HG03457 (cell line): ENCODE results near the gene LZTFL1.
"Not testable (repeated sequence)": the region's sequence is repeated elsewhere in the genome, so short reads cannot be mapped to it uniquely, and the experiment has no call there.

ENCODE experiments used
- ATAC-seq: cut with Tn5 transposase; IDR thresholded peaks from one replicate; pipeline ENCODE4 v1.9.1; 2021; ENCODE audit warnings: moderate number of reproducible peaks; ENCODE audit not compliant: unreplicated experiment

The LZTFL1 gene

DNA sequence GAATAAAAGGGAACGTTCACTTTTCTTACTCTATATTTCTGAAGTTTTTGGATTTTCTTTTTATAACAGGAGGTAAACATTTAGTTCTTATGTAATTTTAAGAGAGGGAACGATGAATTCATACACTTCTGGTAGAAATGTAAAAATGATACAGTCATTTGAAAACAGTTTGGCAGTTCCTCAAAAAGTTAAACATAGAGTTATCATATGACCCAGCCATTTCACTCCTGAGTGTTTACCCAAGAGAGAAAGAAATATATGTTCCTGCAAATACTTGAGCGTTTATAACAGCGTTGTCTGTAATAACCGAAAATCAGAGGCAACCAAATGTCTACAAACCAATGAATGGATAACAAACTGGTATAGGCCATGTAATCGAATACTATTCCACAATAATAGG lies 23.6 kb upstream of the LZTFL1 start:
- ATAC-seq: no peak

DNA sequence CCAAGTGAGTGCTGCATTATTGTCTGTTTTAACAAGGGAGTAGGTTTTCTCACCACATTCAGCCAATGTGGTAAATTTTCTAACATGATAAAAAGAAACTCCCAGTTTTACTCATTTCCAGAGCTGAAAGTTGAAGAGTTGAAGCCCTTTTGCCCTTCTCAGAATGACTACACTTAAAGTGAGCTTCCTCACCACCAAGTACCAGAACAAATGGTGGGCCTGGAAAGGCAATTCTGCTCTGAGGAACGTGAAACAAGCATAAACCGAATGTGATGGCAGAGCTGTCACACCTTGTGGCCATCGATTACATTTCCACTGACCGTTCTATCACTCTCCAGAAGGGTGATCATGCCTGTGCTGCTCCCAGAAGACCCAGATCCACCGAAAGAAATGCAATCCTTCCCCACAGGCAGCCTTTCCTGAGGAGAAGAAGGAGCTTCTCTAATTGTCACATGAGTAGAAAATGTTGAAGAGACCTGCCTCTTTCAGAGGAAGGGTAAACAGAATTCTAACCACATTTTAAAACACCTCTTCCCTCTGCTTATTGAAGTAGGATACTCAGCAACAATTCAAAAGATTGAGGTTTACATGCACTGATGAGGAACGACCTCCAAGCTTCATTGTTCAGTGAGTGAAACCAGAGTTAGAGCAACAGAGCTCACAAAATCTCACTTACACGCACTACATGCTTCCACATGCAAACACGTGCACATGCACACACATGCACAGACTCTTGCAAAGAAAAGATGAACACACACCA lies 23.0 kb upstream of the LZTFL1 start:
- no peak for ATAC-seq

DNA sequence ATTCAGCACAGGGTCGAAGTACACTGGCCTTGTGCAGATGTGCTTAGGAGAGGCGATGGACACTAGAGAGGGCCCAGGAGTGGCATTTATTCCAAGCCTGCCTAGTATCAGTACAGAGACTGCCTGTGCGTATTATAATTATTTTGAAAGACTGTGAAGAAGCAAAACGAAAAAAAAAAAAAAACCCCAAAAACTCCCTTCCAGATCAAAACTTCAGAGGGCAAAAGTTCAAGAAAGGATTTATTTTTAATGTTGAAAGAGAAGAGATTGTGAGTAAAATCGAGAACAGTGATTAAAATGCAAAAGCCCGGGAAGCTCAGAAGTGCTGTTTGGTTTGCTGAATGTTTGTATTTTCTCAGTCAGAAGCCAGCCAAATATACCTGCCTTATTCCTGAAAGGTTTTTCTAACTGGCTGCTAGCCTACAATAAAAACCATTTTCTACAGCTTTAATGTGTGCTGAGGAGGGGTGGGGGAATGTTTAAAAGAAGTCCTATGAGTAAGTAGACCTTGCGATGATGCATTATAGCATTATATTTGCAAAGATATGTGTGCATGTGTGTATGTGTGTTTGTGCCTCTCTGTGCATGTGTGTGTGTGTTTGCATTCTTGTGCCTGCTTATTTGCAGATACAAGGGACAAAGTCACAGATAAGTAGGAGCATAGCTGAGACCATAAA lies 19.3 kb upstream of the LZTFL1 start:
- ATAC-seq: no peak

DNA sequence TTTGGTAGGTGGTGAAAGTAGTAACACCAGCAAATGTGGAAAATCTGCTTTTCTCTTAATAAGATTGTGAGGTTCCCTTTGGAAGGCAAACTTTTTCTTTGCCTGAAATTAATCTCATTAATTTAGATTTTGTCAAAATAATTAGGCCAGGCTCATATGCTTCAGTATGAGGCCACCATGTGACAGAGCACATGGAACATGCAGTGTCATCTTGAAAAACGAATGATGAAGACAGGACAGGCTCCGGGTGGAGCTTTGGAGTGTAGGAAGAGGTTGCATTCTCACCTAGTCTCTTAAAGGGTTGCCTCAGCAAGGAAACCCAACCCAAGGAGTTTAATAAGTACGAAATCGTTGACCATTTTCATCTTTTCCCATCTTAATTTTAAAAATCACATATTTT lies 18.6 kb upstream of the LZTFL1 start:
- ATAC-seq: no peak

DNA sequence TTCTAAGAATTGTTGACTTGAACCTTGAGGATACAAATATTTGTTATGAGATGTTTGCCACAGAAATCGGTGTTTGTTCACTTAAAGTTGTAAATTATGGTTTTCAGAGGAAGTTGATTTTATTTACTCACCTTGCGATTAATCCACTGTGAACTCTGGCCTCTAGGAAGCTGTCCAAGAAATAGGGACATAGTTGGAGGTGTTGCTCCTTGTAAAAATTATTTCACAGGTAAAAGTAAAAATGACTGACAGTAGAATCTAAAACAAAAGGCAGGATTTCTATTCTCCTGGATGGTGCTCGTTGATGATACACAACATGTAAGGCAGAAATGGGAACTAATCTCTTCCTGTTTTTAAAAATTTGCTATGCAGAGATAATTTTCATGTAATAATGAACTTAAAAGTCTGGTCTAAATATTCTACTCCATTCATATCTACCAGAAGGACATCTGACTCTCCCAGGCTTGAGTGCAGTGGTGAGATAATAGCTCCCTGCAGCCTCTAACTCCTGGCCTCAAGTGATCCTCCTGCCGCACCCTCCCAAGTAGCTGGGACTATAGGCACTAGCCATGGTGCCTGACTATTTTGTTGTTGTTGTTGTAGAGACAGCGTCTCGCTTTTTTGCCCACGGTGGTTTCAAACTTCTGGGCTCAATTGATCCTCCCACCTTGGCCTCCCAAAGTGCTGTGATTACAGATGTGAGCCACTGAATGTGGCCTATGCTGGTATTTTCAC lies 17.1 kb upstream of the LZTFL1 start:
- no peak for ATAC-seq

DNA sequence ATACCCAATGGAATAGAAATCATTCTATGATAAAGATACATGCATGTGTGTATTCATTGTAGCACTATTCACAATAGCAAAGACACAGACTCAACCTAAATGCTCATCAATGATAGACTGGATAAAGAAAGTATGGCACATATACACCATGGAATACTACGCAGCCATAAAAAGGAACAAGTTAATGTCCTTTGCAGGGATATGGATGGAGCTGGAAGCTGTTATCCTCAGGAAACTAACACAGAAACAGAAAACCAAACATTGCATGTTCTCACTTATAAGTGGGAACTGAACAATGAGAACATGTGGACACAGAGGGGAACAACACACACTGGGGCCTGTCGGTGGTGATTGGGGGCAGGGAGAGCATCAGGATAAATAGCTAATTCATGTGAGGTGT lies 15.1 kb upstream of the LZTFL1 start:
- not testable (repeated sequence) for ATAC-seq

DNA sequence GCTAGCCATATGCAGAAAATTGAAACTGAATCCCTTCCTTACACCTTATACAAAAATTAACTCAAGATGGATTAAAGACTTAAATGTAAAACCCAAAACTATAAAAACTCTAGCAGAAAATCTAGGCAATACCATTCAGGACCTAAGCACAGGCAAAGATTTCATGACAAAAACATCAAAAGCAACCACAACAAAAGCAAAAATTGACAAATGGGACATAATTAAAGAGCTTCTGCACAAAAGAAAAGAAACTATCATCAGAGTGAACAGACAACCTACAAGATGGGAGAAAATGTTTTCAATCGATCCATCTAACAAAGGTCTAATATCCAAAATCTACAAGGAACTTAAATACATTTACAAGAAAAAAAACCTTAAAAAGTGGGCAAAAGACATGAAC lies 14.4 kb upstream of the LZTFL1 start:
- ATAC-seq: not testable (repeated sequence)

DNA sequence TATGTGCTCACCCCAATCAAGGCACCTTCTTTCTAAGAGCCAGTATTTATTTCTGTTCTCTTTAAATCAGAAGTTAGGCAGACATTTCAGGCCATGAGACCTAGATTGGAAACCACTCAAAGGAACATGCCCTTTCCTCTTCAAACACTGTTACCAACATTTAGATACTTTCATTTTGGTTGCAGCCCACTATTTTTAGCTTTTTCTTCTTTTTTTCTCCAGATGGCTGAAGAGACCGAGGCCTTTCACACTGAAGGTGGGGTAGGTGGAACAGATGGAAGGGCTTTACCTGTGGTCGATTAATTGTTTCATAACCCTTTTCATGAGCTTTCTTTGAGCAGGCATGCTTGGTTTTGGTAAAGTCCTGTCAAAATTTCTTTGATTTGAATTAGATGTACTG lies 10.9 kb upstream of the LZTFL1 start:
- no peak for ATAC-seq

DNA sequence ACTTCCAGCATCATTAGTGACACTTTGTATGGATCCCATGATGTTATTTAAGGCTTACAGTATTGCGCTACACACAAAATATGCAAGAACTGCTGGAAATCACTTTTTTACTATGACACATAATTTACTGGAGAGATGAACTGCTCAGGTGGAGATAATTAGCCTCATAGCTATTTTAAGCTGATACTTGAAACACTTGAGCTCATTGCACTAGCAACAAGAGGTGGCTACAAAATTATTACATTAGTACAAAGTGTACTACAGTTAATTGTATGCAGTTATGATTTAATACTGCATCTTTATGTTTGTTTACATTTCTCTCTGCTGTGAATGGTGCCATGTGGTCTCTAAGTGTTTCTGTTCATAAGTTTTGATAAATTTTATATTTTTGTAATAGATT lies 6.5 kb upstream of the LZTFL1 start:
- no peak for ATAC-seq

DNA sequence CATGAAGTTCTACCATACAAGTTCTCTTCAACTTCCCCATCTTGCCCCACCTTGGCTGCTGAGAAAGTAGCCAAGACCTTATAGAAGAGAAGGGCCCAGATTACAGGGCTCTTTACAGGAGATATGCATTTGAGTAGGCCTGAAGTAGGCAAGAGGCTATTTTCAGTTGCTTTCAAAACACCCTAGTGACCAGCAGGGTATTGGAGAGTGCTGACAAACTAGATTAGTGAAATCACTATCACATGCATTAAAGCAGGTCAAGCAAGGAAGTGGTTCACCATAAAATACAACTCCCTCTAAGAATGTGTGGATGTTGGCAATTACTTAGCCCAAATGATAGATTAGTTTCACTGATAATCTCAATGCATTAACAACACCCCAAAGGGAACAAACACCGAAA lies 2.7 kb upstream of the LZTFL1 start:
- ATAC-seq: no peak

DNA sequence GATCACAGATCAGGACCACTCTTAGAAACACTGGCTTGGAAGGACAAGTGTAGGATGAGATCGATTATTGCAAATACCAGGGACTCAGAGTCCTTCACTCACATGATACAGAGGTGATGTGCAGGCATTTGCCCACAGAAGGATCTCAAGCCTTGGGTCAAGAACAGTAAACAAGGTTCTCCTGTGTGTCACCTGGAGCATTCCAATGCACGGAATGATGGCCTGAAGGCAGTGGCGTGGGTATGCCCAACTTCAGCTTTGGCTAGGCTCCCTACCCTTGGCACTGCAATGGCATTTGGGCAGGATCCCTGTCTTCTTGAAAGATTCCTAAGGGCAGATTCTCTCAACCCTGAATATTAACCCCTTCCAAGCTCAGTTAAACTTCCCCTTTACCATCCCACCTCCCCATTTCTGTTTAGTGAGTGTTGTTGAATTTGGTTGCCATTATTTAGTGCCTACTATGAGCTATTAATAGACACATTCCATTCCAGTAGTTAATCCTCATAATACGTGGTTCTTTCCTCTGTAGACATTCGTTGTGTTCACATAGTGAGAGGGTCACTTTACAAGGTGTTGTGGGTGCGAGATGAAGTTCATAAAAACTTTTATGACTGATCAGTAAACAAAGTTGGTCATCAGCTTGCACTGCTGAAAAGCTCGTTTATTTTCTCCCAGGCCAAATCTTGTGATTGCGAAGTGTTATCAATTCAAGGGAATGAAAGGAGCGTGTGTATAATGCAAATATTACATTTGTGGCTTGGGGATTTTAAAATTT lies 1.1 kb upstream of the LZTFL1 start:
- no peak for ATAC-seq

DNA sequence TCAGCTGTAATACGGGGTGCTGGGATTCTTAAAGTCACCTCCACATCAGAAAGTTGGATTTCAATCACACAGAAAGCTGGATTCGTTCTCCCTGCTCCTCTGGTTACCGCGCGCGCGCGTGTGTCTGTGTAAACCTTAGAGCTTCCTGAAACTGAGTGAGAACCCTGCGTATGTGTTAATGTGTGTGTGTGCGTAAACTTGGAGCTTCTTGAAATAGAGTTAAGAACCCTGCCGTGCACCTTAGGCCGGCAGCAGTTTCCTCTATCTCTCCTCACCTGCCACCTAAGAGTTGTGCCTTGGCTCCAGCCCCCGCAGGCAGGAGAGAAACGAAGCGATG lies 531 bp downstream of the LZTFL1 start:
- no peak for ATAC-seq

DNA sequence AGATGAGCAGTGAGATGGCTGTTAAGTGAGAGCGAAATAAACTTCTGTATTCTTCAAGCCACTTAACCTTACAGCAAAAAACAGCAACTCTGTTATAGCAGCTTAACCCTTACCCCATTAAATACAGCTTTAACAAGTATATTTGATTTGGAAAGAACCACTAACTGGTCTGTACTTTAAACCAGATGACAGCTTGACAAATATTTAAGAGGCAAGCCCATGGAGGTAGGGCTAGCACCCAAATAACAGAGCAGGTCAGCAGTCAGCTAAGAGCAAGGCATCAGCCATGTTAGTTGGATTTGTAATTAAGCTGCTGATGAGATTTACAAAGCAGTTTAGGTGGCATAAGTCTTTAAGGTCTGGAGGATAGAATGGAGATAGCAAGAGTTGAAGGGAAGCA lies 3.5 kb downstream of the LZTFL1 start:
- no peak for ATAC-seq

DNA sequence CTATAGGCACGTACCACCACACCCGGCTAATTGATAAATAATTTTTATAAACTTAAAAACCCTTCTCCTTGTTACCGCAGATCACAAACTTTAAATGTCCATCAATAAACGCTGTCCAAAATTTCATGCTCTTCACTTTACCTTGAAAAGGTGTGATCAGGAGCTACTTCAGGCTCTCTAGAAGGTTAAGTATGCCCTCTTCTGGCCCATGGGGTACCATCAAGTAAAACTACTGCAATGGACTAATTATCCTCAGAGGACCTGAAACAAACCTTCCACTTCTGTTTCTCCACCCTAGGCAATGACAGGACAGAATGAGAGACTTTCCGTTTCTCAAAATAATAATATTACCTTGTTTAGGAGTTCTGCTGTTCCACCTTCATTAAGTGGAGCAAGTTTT lies 9.2 kb downstream of the LZTFL1 start:
- no peak for ATAC-seq

DNA sequence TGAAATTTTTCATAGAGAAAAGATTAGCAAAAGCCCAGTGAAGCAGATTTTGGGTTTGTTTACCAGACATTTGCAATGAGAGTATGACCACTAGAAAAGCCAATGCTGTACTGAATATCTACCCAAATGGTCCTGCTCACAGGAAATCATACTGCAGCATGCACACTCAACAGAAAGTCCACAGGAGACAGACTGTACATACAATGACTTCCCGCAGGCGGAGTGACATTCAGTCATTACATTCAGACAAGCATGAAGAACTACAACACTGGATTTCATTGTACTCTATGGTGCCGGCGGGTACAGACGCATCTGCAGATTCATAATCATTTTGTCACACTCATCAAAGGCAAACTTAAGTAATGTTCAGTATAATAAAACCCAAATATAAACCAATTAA lies 11.8 kb downstream of the LZTFL1 start:
- no peak for ATAC-seq

DNA sequence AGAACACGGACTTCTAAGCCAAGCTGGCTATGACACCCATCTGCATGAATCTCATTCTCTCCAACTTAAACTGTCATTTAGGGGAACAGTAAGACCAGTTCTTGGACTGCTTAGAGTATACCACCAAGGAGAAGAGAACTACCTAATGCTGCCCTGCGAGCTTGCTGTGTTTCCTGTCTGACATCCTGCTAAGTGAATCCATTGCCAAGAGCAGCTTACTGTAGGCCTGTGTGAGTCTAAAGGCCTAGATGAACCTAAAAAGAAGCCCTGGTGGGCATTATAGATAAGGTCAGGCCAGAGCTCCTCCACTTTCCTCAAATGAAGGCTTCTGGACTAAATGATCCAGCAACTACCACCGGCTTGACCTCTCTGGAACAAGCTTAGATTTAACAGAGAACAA lies 15.0 kb downstream of the LZTFL1 start:
- no peak for ATAC-seq

DNA sequence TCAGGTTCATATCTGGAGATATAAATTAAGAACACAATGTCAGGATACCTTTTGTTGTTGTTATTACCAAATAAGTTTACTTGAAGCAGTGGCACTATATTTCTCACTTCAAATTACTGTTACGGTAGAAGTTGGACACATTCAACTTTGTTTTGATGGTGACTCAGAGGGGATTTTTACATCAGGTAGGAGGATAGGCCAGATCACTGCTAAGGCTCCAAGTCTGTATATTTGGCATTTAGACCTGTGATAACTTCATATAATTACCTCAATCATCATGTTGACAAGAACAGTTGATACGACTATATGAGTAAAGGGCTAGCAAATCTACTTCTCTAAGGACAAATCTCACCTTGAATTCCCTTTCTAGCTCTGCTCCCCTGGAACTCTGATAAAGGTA lies 15.6 kb downstream of the LZTFL1 start:
- ATAC-seq: no peak

DNA sequence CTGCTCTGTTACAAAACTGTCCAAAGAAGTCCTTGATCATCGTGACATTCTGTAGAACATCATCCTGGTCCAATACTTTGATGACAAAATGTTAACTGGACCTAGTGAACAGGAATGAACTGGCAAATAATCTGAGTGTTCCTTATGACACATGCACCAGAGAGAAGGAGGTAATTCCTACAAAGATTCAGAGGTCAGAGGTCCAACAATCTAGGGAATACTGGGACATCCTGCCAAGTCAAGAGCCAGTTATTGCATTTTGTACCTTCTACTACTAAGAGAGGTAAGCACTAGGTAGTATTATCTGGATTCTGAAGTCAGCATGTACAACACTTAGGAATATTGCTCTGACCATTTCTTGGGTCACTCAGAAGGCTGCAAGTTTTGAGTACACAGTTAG lies 20.8 kb downstream of the LZTFL1 start:
- no peak for ATAC-seq

DNA sequence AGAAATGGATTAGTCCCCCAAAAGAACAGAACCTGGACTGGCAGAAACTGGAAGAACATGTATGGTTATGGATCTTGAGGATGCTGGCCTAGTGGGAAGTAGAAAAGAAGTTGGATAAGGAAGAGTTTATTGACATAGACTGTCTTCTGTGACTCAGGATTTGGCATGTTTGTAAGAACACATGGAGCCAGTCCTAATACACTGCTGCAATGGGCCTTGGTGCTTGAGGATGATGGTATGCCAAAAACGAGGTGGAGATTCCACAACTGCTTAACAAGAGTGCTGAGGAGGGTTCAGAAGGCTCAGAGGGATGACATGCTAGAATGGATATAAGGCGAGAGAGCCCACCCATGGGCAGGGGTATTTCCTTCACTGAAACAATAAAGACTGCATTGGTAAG lies 22.4 kb downstream of the LZTFL1 start:
- no peak for ATAC-seq

DNA sequence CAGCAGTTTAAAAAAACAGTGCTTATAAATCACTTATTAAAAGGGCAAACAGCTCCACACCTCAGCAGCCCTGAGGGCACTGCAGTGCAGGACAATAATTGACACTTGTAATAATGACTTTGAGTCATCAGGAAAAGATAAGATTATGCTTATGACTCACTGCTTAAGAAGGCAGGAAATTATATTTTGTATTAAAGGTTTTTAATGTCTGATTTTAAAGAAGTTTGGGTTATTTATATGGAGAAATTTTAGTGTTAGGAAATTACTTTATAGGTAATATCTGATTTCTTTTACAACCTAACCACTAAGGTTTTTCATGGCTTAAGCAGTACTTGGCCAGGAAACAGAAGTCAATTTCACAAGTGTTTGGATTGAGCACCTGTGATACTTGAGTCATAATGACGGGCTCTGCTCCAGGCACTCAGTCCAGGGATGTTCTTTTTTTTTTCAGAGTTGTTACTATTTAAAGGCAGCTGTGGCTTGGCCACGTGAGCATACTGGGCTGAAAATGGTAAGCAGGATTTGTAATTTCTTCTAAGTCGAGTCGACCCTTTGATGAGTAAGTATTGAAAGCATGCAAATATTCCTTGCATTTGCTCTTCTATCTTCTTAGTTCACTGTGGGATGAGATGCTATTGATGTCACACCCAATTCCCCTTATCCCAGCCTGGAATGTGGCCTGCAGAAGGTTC lies 23.9 kb downstream of the LZTFL1 start:
- ATAC-seq: no peak

DNA sequence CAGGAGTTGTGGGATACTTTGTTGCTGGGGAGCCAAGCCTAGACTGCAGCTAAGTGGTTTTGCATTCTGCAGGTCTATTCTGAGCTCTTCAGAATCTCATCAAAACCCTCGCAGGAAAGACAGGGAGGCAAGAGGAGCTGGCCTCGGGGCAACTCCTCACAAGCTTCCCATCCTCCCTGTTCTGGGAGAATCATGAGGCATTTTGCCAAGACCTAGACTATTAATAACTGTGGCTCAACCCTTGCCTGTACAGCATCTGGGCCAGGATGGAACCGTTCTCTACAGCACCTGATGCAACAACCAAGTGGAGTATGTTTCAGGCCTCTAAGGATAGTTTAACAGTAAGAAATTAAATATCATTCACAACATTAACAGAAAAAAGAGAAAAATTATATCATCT lies 25.4 kb downstream of the LZTFL1 start:
- no peak for ATAC-seq
